A549 (cell line): ENCODE data around the gene CADM2.

Experiments
- CHD2 ChIP-seq: fragments of 150-350 bp; IDR thresholded peaks from 2 replicates; pipeline ENCODE4 v1.6.1; 2014; ENCODE audit warnings: low read length; ENCODE audit not compliant: partially characterized antibody
- EP300 ChIP-seq, 2 experiments: fragments of >200 bp; sonication (Bioruptor Twin); formaldehyde crosslinking; IDR thresholded peaks; 2 replicates in 1 of 2; 3 replicates in 1 of 2; pipeline ENCODE4 v1.6.1; 2016 to 2017
- ESRRA ChIP-seq: fragments of 150-350 bp; IDR thresholded peaks from 2 replicates; pipeline ENCODE4 v1.6.1; 2014; ENCODE audit warnings: mild to moderate bottlenecking, low read length, borderline replicate concordance
- GATA3 ChIP-seq: IDR thresholded peaks from 2 replicates; pipeline ENCODE4 v1.6.1; 2012; ENCODE audit warnings: borderline replicate concordance
- JUNB ChIP-seq: fragments of >200 bp; sonication (Bioruptor Twin); formaldehyde crosslinking; IDR thresholded peaks from 2 replicates; pipeline ENCODE4 v1.6.1; 2016
- KDM5A ChIP-seq: fragments of 200-600 bp; sonication (generic); IDR thresholded peaks from 2 replicates; pipeline ENCODE4 v1.6.1; 2016; ENCODE audit warnings: antibody characterized with exemption, mild to moderate bottlenecking
- MAFK ChIP-seq: fragments of 450-650 bp; IDR thresholded peaks from 2 replicates; pipeline ENCODE4 v1.6.1; 2014; ENCODE audit not compliant: partially characterized antibody
- POLR2AphosphoS2 ChIP-seq: conservative IDR thresholded peaks from 2 replicates; pipeline ENCODE4 v1.6.1; 2012; ENCODE audit warnings: low read length, improper control_type of control experiment, inconsistent platforms
- TF ChIP-seq, protein P1 (sequence below): IDR thresholded peaks from 2 replicates; pipeline ENCODE4 v1.6.1; 2012
- TF ChIP-seq, protein P2 (sequence below): fragments of 150-350 bp; IDR thresholded peaks from 2 replicates; pipeline ENCODE4 v1.6.1; 2014; ENCODE audit warnings: low read depth, mild to moderate bottlenecking, low read length
- TF ChIP-seq, protein P3 (sequence below): fragments of >200 bp; sonication (Bioruptor Twin); formaldehyde crosslinking; IDR thresholded peaks from 3 replicates; pipeline ENCODE4 v1.5.1; 2016

DNA sequence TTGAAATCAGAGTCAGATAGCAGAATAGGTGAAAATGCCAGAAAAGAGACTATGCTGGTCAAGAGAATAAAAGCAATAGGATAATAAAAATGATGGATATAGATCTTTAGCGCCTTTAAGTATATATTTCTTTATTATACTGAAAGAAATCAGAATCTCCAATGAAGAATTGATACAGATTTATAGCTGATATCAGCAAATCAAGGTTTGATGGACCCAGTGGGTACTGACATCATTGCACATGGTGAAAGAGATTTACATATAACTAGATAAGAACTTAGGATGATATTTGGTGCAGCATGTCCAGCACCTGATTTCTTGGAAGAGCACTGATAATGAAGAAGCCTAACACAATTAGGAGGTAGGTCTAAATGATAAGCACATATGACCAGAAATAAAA lies 18.2 kb downstream of the CADM2 start:
- TF ChIP-seq, protein P1, sequence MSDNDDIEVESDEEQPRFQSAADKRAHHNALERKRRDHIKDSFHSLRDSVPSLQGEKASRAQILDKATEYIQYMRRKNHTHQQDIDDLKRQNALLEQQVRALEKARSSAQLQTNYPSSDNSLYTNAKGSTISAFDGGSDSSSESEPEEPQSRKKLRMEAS: no peak
- TF ChIP-seq POLR2AphosphoS2 (no peak), ESRRA (no peak), JUNB (no peak), KDM5A (no peak), CHD2 (no peak), GATA3 (no peak), MAFK (peak; percentile 53), EP300 (IDR thresholded peaks at IDR 0.05) (no peak)
- TF ChIP-seq, protein P2, sequence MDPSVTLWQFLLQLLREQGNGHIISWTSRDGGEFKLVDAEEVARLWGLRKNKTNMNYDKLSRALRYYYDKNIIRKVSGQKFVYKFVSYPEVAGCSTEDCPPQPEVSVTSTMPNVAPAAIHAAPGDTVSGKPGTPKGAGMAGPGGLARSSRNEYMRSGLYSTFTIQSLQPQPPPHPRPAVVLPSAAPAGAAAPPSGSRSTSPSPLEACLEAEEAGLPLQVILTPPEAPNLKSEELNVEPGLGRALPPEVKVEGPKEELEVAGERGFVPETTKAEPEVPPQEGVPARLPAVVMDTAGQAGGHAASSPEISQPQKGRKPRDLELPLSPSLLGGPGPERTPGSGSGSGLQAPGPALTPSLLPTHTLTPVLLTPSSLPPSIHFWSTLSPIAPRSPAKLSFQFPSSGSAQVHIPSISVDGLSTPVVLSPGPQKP: no peak
- TF ChIP-seq, protein P3, sequence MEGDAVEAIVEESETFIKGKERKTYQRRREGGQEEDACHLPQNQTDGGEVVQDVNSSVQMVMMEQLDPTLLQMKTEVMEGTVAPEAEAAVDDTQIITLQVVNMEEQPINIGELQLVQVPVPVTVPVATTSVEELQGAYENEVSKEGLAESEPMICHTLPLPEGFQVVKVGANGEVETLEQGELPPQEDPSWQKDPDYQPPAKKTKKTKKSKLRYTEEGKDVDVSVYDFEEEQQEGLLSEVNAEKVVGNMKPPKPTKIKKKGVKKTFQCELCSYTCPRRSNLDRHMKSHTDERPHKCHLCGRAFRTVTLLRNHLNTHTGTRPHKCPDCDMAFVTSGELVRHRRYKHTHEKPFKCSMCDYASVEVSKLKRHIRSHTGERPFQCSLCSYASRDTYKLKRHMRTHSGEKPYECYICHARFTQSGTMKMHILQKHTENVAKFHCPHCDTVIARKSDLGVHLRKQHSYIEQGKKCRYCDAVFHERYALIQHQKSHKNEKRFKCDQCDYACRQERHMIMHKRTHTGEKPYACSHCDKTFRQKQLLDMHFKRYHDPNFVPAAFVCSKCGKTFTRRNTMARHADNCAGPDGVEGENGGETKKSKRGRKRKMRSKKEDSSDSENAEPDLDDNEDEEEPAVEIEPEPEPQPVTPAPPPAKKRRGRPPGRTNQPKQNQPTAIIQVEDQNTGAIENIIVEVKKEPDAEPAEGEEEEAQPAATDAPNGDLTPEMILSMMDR: no peak
